ENCODE measurements around the gene CPSF4. TPM values are rescaled to one million over a fixed set of nuclear protein-coding genes. Genes with fewer than 3 reads are reported as not detected.
A peak's percentile ranks its signal among the peaks of the same experiment; 100 is the strongest.

CPSF4 gene
- total and polyA plus RNA-seq, 7 donors = 21.3 to 46.4 (median 35.6) TPM

DNA sequence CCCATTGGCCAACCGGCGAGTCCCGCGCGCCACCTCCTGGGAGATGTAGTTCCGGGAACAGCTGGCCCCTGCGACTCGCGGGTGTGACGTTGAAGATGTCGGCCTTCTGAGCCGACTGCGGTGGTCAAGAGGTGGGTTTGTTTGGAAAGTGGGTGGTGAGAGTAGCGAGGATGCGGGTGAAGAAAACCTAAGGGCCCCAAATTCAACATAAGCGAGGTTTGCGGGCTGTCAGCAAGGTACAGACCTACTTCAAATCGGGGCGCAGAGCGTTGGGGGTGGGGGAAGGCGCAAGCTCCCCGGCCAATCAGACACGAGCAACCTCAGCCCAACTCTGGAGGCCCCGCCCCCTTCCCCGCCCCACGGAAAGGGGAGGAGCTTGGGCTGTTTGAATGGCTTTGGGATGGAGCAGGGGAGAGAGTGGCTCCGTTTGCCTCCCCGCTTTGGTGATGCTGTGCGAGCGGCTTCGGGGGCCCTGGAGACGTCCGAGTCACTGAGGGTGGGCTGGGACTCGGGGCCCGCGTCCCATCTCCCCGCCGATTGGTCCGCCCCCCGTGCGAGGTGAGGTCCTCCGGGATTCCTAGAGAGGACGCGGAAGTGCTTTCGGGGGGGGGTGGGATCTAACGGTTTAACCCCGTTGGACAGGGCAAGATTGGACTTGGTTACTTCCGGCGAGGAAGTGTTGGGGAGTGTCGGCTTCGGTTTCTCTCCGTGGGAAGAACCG, 66.0 kb downstream of the CPSF4 start, which contains the start of gene ZKSCAN5:
Gene ZKSCAN5, plus strand, starts transcription at position 60 of the 721 bp plus-strand sequence. CDS start 1,383 bp downstream, outside the sequence.
- intact Hi-C loops (cut with DNase I) = loop anchor here (2.0 to 5.0 kb wide), 4 partner anchors 37 to 113 kb away; partner anchors contain the start of genes ATP5MF (in 1 of the 2), FAM200A (in 1 of the 2), ZNF655 (in 1 of the 2) and ZSCAN25 (in 1 of the 2)
- 0% methylated on average over 49 to 53 of the region's 53 CpGs for WGBS, 3 donors

DNA sequence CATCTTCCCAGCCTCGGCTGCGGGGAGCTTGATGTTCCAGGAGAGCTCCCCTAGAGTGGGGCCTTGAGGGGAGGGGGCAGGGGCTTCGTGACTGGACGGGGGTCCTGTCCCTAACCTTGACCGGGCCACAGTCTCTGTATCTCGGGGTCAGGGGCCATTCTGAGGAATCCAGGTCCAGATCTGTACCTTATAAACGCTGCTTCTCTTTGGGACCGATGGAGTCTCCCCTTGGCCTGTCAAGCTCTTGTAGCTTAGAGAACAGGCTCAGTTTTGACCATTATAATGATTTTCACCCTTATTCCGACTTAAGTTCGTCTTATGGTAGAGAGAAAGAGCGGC, 66.5 kb downstream of the CPSF4 start:
- WGBS, 3 donors = 1% methylated on average over 11 of the region's 11 CpGs

More for the DNA sequence above, 66.0 kb downstream of the CPSF4 start, which contains the start of gene ZKSCAN5:
- Histone ChIP-seq H3K27me3 (ENCODE audit: insufficient read depth in 3 of 3, low read length in 2 of 3) (no peaks in the 10 kb centered on the region), H3K4me1 (peaks cover 33% of the 10 kb centered on the region), H3K9me3 (no peaks in the 10 kb centered on the region), H3K4me3 (peak within 1 kb of the TSS; percentile 92), H3K36me3 (ENCODE audit: insufficient read depth in 1 of 2, low read depth in 1 of 2) (peaks cover 0 to 5% of the 10 kb centered on the region in 2 donors), H3K27ac (peak within 1 kb of the TSS; percentile 99)
- TF ChIP-seq, protein P1, sequence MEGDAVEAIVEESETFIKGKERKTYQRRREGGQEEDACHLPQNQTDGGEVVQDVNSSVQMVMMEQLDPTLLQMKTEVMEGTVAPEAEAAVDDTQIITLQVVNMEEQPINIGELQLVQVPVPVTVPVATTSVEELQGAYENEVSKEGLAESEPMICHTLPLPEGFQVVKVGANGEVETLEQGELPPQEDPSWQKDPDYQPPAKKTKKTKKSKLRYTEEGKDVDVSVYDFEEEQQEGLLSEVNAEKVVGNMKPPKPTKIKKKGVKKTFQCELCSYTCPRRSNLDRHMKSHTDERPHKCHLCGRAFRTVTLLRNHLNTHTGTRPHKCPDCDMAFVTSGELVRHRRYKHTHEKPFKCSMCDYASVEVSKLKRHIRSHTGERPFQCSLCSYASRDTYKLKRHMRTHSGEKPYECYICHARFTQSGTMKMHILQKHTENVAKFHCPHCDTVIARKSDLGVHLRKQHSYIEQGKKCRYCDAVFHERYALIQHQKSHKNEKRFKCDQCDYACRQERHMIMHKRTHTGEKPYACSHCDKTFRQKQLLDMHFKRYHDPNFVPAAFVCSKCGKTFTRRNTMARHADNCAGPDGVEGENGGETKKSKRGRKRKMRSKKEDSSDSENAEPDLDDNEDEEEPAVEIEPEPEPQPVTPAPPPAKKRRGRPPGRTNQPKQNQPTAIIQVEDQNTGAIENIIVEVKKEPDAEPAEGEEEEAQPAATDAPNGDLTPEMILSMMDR (IDR thresholded peaks at IDR 0.05) = no peak
- ATAC-seq = peak; percentile 93 to 95 (median 94)
- peak; percentile 99 for DNase-seq

More for the DNA sequence above, 66.5 kb downstream of the CPSF4 start:
- DNase-seq (no peak), ATAC-seq (no peak)
- Histone ChIP-seq H3K36me3 (ENCODE audit: insufficient read depth in 1 of 2, low read depth in 1 of 2) (peaks cover 0 to 5% of the 10 kb centered on the region in 2 donors), H3K27me3 (ENCODE audit: insufficient read depth in 3 of 3, low read length in 2 of 3) (no peaks in the 10 kb centered on the region), H3K4me3 (peak overlapping the region; percentile 92), H3K27ac (peak overlapping the region; percentile 99), H3K4me1 (peaks cover 33% of the 10 kb centered on the region), H3K9me3 (no peaks in the 10 kb centered on the region)
- intact Hi-C loops (cut with DNase I) = loop anchor here in 1 of 2 donors (2.0 kb wide), 1 partner anchor 54 kb away; the partner anchor contains the start of gene ZNF655
- TF ChIP-seq, protein P1 (IDR thresholded peaks at IDR 0.05) = no peak

Other genes starting within 250 kb of the CPSF4 start
- gene KPNA7, start 230.8 kb upstream of the CPSF4 start, total RNA-seq = not detected
- not detected for gene KPNA7, start 230.8 kb upstream of the CPSF4 start, polyA plus RNA-seq
- gene MYH16, start 166.1 kb upstream of the CPSF4 start, total RNA-seq = not detected
- gene MYH16, start 166.1 kb upstream of the CPSF4 start, polyA plus RNA-seq = not detected
- gene ARPC1A, start 113.0 kb upstream of the CPSF4 start, total RNA-seq = 10 to 100 TPM; 41.6 to 53.5 (median 47.6) TPM
- gene ARPC1A, start 113.0 kb upstream of the CPSF4 start, polyA plus RNA-seq = 100 to 1,000 TPM in 1 of 3 donors, 10 to 100 TPM in 2; 38.1 to 114 (median 71.2) TPM
- 10 to 100 TPM; 12.9 to 19.1 (median 15.7) TPM for gene ARPC1B, start 64.2 kb upstream of the CPSF4 start, total RNA-seq
- 10 to 100 TPM; 20.0 to 61.5 (median 25.9) TPM for gene ARPC1B, start 64.2 kb upstream of the CPSF4 start, polyA plus RNA-seq
- gene PDAP1, start 30.3 kb upstream of the CPSF4 start, total RNA-seq = 100 to 1,000 TPM; 131 to 174 (median 172) TPM
- 100 to 1,000 TPM; 257 to 437 (median 436) TPM for gene PDAP1, start 30.3 kb upstream of the CPSF4 start, polyA plus RNA-seq
- 10 to 100 TPM; 30.2 to 49.1 (median 39.8) TPM for gene BUD31, start 30.0 kb upstream of the CPSF4 start, total RNA-seq
- 100 to 1,000 TPM in 1 of 3 donors, 10 to 100 TPM in 2; 46.8 to 115 (median 88.0) TPM for gene BUD31, start 30.0 kb upstream of the CPSF4 start, polyA plus RNA-seq
- gene PTCD1, start 145 bp upstream of the CPSF4 start, total RNA-seq = 1 to 10 TPM; 2.7 to 9.2 (median 4.6) TPM
- 1 to 10 TPM; 5.0 to 8.1 (median 5.6) TPM for gene PTCD1, start 145 bp upstream of the CPSF4 start, polyA plus RNA-seq
- gene ATP5MF, start 27.2 kb downstream of the CPSF4 start, total RNA-seq = 100 to 1,000 TPM; 391 to 584 (median 510) TPM
- 1,000 to 10,000 TPM; 2,163 to 2,481 (median 2,336) TPM for gene ATP5MF, start 27.2 kb downstream of the CPSF4 start, polyA plus RNA-seq
- 1 to 10 TPM; 1.6 to 4.0 (median 2.9) TPM for gene ZNF789, start 33.9 kb downstream of the CPSF4 start, total RNA-seq
- 1 to 10 TPM; 2.0 to 6.2 (median 2.2) TPM for gene ZNF789, start 33.9 kb downstream of the CPSF4 start, polyA plus RNA-seq
- gene ZNF394, start 61.3 kb downstream of the CPSF4 start, total RNA-seq = 10 to 100 TPM; 11.1 to 17.4 (median 14.6) TPM
- gene ZNF394, start 61.3 kb downstream of the CPSF4 start, polyA plus RNA-seq = 10 to 100 TPM in 2 of 3 donors, 1 to 10 TPM in 1; 9.9 to 17.1 (median 15.9) TPM
- gene ZKSCAN5, start 65.7 kb downstream of the CPSF4 start, total RNA-seq = 1 to 10 TPM; 7.3 to 9.6 (median 9.4) TPM
- gene ZKSCAN5, start 65.7 kb downstream of the CPSF4 start, polyA plus RNA-seq = 10 to 100 TPM in 1 of 3 donors, 1 to 10 TPM in 2; 3.1 to 15.4 (median 4.3) TPM
- gene FAM200A, start 113.2 kb downstream of the CPSF4 start, total RNA-seq = 1 to 10 TPM; 2.9 to 6.3 (median 4.4) TPM
- gene FAM200A, start 113.2 kb downstream of the CPSF4 start, polyA plus RNA-seq = 10 to 100 TPM in 1 of 3 donors, 1 to 10 TPM in 2; 4.1 to 12.4 (median 4.6) TPM
- gene ZNF655, start 119.7 kb downstream of the CPSF4 start, total RNA-seq = 10 to 100 TPM; 30.9 to 43.8 (median 36.6) TPM
- gene ZNF655, start 119.7 kb downstream of the CPSF4 start, polyA plus RNA-seq = 10 to 100 TPM; 27.3 to 63.7 (median 46.9) TPM
- gene TMEM225B, start 159.3 kb downstream of the CPSF4 start, total RNA-seq = under 1 TPM in 2 of 4 donors, not detected in 2; 0.42 to 0.86 TPM
- gene TMEM225B, start 159.3 kb downstream of the CPSF4 start, polyA plus RNA-seq = under 1 TPM; 0.20 to 0.55 (median 0.34) TPM
- gene ZSCAN25, start 178.0 kb downstream of the CPSF4 start, total RNA-seq = 10 to 100 TPM in 1 of 4 donors, 1 to 10 TPM in 3; 6.3 to 10.5 (median 7.0) TPM
- gene ZSCAN25, start 178.0 kb downstream of the CPSF4 start, polyA plus RNA-seq = 1 to 10 TPM; 2.6 to 5.8 (median 2.6) TPM
- 1 to 10 TPM in 2 of 4 donors, under 1 TPM in 2; 0.12 to 2.4 (median 0.71) TPM for gene CYP3A5, start 241.1 kb downstream of the CPSF4 start, total RNA-seq
- gene CYP3A5, start 241.1 kb downstream of the CPSF4 start, polyA plus RNA-seq = under 1 TPM; 0.13 to 0.52 (median 0.32) TPM